Lower leg skin (tissue), 4 donors: Measurements from ENCODE around the gene CD177. TPM values are rescaled to one million over a fixed set of nuclear protein-coding genes. Genes with fewer than 3 reads are reported as not detected.

ENCODE experiments used
- DNase-seq, 2 donors: peaks; one replicate each; pipeline ENCODE4 v3.0.0-alpha.2; 2019; ENCODE audit warnings: low spot score in 2 of 2
- H3K4me3 ChIP-seq: fragments of 200-600 bp; sonication (generic); 2 replicates; pipeline ENCODE4 v1.5.1; 2017; ENCODE audit warnings: mild to moderate bottlenecking, low read depth; ENCODE audit not compliant: poor library complexity, severe bottlenecking
- CTCF ChIP-seq, 3 donors: fragments of 450-650 bp; IDR thresholded peaks; one replicate each; pipeline ENCODE4 v1.5.1; 2016; ENCODE audit warnings: antibody characterized with exemption in 3 of 3, mild to moderate bottlenecking in 3 of 3, moderate library complexity in 2 of 3
- POLR2A ChIP-seq, 2 donors: fragments of 450-650 bp; IDR thresholded peaks; one replicate each; pipeline ENCODE4 v1.6.1; 2016 to 2017; ENCODE audit warnings: antibody characterized with exemption in 2 of 2, mild to moderate bottlenecking in 1 of 2, moderate library complexity in 1 of 2
- WGBS, 2 donors: methylation state at CpG; one replicate each; pipeline ENCODE4 v1.1.5; 2018; 5-methylcytosine and 5-hydroxymethylcytosine counted together
- intact Hi-C: fragments of 100-400 bp; cut with DNase I; formaldehyde crosslinking; loops from one replicate; pipeline ENCODE4 v1.15.0; 2023; ENCODE audit warnings: low total_unique reads
- total RNA-seq, 4 donors: library from RNA; depleted of rRNA; stranded (reverse); fragments of >200 nt; gene quantifications; one replicate each; pipeline ENCODE4 v1.1.0, GENCODE V29; 2016

Gene CD177
- under 1 TPM in 3 of 4 donors, not detected in 1; 0.34 to 0.94 (median 0.63) TPM for total RNA-seq

- intact Hi-C loops, result no loop called here
- WGBS, 2 donors, result 41 to 61% methylated on average over 25 to 26 of the region's 27 CpGs
- H3K4me3 ChIP-seq, result no peak within 1 kb of the TSS
- TF ChIP-seq CTCF (IDR thresholded peaks at IDR 0.05), result no peak
- TF ChIP-seq POLR2A (IDR thresholded peaks at IDR 0.05), result no peak
- DNase-seq, result no peak
Observed at GRCh38 chr19:43353606-43354304, at the start of gene CD177. Gene CD177 (plus strand): TSS chr19:43353686. CDS start chr19:43353715, 29 bp downstream.

- intact Hi-C loops, result no loop called here
- H3K4me3 ChIP-seq, result no peak overlapping the region
- no peak for DNase-seq
- TF ChIP-seq POLR2A (IDR thresholded peaks at IDR 0.05) (no peak), CTCF (IDR thresholded peaks at IDR 0.05) (no peak)
- WGBS, 2 donors, result 54 to 70% methylated on average over 5 of the region's 5 CpGs
Observed at GRCh38 chr19:43305642-43306041, 47.8 kb upstream of the CD177 start.

GRCh38 chr19:43306097-43306496 lies 47.4 kb upstream of the CD177 start:
- 86 to 90% methylated on average over 1 of the region's 1 CpG for WGBS, 2 donors

GRCh38 chr19:43308244-43308815 lies 45.2 kb upstream of the CD177 start:
- TF ChIP-seq POLR2A (IDR thresholded peaks at IDR 0.05) (no peak), CTCF (IDR thresholded peaks at IDR 0.05) (no peak)
- no peak overlapping the region for H3K4me3 ChIP-seq
- intact Hi-C loops, result no loop called here
- DNase-seq, result no peak
- 68 to 73% methylated on average over 5 of the region's 5 CpGs for WGBS, 2 donors

More at GRCh38 chr19:43306097-43306496, 47.4 kb upstream of the CD177 start:
- H3K4me3 ChIP-seq, result no peak overlapping the region
- DNase-seq, result no peak
- TF ChIP-seq POLR2A (IDR thresholded peaks at IDR 0.05) (no peak), CTCF (IDR thresholded peaks at IDR 0.05) (no peak)
- intact Hi-C loops, result no loop called here

GRCh38 chr19:43309466-43309865 lies 44.0 kb upstream of the CD177 start:
- no peak overlapping the region for H3K4me3 ChIP-seq
- intact Hi-C loops, result no loop called here
- TF ChIP-seq POLR2A (IDR thresholded peaks at IDR 0.05) (no peak), CTCF (IDR thresholded peaks at IDR 0.05) (no peak)
- 69 to 79% methylated on average over 4 of the region's 4 CpGs for WGBS, 2 donors
- DNase-seq, result no peak
